HT-29 (cell line): ENCODE results near the gene HOXC13. TPM values are rescaled to one million over a fixed set of nuclear protein-coding genes. Genes with fewer than 3 reads are reported as not detected.

Experiments used
- DNase-seq: peaks from one replicate; pipeline ENCODE4 v3.0.0-alpha.2; 2015; ENCODE audit warnings: low spot score
- total RNA-seq: library from RNA; depleted of rRNA; stranded (reverse); fragments of >200 nt; shearing (Covaris generic); gene quantifications from 2 replicates; pipeline ENCODE4 v1.2.3, GENCODE V29; 2014; rRNA removed

HOXC13 gene
- total RNA-seq: 0.65 and 1.3 TPM in 2 replicates

GRCh38 chr12:53938326-53939140 is at the start of gene HOXC13:
TSS of gene HOXC13 (plus strand) at chr12:53938831. CDS start at chr12:53938907, 76 bp downstream.
- DNase-seq: peak; percentile 87

DNA sequence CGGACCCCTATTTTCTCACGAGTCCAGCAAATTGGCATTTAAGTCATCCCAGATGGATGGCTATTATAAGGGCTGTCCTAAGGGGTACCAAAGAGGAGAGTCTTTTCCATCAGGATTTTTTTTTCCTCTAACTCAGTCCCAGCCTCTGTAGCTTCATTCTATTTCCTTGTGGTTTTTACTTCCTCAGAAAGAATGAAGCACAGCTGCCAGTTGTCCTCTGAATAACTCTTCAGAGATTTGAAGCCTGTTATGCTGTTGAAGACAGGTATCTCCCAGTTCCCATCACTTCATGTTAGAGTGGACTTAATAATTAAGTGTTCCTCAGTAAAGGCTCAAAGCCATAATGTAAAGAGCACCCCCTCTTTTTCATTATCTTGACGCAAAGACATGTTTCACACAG is 48.5 kb upstream of the HOXC13 start:
- no peak for DNase-seq

- DNase-seq: no peak
Measured at GRCh38 chr12:53892762-53893395, 45.8 kb upstream of the HOXC13 start.

GRCh38 chr12:53899230-53899629 is 39.4 kb upstream of the HOXC13 start:
- no peak for DNase-seq

GRCh38 chr12:53907103-53907502 is 31.5 kb upstream of the HOXC13 start:
- DNase-seq: no peak

GRCh38 chr12:53916788-53917655 is 21.6 kb upstream of the HOXC13 start:
- DNase-seq: no peak

- no peak for DNase-seq
Measured at GRCh38 chr12:53924521-53925405, 13.9 kb upstream of the HOXC13 start.

DNA sequence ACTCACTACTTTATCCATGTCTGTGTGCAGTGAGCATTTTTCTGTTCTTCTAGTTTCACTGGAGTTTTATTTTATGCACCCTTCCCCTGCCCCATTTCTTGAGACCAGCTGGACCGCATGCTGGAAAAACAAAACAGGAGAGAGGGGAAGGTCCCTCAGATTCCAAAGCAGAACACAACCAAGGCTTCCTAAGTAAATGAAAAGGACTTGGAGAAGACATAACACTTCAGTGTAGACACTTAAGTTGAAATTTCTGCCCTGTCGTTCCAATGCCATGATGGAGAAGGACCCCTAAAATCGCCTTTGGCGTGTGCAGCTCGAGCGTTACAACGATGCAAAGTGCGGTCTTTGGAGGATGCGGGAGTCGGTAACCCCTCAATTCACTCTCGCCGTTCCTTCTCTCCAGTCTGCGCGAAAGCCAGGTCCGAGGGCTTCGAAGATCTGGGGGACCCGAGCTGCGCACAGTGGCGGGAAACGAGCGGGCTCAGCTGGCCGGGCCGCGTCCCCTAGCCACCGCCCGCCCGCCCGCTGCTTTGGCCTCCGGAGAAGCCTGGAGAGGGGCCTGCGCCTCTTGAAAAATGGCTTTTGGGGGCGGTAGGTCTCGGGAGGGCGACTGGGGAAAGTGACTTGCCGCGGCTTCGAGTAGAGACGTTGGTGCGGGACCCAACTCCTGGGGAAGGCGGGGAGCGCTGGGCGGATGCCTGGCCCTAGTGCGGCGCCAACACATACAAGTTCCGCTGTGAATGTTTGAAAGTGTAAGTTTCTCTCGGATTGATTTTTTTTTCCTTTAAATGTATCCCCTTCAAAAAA is 11.2 kb upstream of the HOXC13 start:
- DNase-seq: no peak

GRCh38 chr12:53928054-53928835 is 10.4 kb upstream of the HOXC13 start:
- no peak for DNase-seq

GRCh38 chr12:53929527-53929926 is 9.1 kb upstream of the HOXC13 start:
- no peak for DNase-seq

DNA sequence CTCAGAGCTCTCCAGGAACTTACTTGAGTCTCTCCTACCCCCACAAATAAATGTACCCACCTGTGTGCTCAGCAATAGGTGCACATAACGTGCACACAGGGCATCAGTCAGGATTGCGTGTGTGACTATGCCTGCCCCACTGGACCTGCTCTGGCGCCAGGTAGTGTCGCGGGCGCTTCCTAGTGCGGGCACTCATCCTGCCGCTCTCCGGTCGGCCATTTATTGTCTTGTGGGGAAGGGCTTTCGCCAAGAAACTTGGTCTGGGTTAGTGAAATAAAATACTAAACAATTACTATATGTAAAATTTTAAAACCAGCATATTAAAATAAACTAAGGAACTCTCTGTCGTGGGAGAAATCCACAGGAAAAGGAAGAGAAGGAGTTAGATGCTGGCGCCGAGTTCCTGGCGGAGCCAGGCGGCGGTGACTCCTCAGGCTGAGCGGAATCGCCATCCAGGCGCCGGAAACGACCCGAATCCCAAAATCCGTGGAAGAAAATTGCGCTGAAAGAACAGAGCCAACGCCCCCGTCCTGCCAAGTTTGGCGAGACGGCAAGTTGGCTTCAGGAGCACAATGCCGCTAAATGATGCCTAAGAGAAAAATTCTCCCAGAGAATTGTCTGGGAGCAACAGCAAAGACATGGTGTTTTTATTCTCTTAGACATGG is 7.9 kb upstream of the HOXC13 start:
- no peak for DNase-seq

- no peak for DNase-seq
Measured at GRCh38 chr12:53931844-53932581, 6.6 kb upstream of the HOXC13 start.

DNA sequence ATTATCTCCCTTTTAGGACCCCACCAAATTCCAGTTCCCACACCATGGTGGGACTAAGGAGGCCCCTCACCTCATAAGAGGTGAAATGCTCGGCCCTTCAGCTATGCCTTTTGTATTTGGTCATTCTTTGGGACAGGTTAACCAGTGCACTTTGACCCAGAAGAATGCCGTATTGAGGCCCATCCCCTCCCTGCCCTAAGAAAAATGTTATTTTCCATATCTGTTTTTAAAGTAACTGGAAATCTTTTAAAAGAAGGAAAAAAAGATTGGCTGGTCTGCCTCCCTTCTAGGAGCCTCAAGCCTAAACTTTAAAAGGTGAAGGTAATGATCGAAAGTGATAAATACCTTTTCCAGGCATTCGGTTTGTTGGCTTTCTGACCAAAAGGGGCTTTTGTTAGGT is 5.7 kb upstream of the HOXC13 start:
- DNase-seq: no peak

- DNase-seq: no peak
Measured at GRCh38 chr12:53935383-53936341, 3.0 kb upstream of the HOXC13 start.

GRCh38 chr12:53937099-53937498 is 1.5 kb upstream of the HOXC13 start:
- no peak for DNase-seq

GRCh38 chr12:53937596-53938325 is 870 bp upstream of the HOXC13 start:
- DNase-seq: no peak
